A673 (cell line): Measurements from ENCODE around the gene SH3D21.

ENCODE experiments used
- CTCF ChIP-seq: fragments of 300-800, 200-600 bp; sonication (generic); conservative IDR thresholded peaks from 2 replicates; pipeline ENCODE4 v1.5.1; 2017; ENCODE audit warnings: low read depth, mild to moderate bottlenecking, antibody characterized with exemption, low read length, moderate library complexity, mixed read lengths
- EZH2 ChIP-seq: fragments of 200-600 bp; sonication (generic); IDR thresholded peaks from 2 replicates; pipeline ENCODE4 v1.6.1; 2017; ENCODE audit warnings: borderline replicate concordance, low read depth, mild to moderate bottlenecking, mixed read lengths, antibody characterized with exemption, low read length; ENCODE audit not compliant: poor library complexity, severe bottlenecking

- no peak for TF ChIP-seq CTCF
- TF ChIP-seq EZH2: no peak
These were observed 24.8 kb downstream of the SH3D21 start for GRCh38 chr1:36330940-36331339.
